Stimulated activated CD4-positive, alpha-beta T cell treated with anti-CD3 and anti-CD28 coated beads, TNF-alpha, amount 100 ng/mL, for 48 hours (primary cell): ENCODE measurements around the gene CCDC87.
A peak's percentile ranks its signal among the peaks of the same experiment; 100 is the strongest.
"Not testable (repeated sequence)": the region's sequence is repeated elsewhere in the genome, so short reads cannot be mapped to it uniquely, and the experiment has no call there.

Experiments
- DNase-seq, 3 donors: peaks; one replicate each; pipeline ENCODE4 v3.0.0-alpha.2; 2020; ENCODE audit warnings: low read depth in 3 of 3

Gene CCDC87

DNA sequence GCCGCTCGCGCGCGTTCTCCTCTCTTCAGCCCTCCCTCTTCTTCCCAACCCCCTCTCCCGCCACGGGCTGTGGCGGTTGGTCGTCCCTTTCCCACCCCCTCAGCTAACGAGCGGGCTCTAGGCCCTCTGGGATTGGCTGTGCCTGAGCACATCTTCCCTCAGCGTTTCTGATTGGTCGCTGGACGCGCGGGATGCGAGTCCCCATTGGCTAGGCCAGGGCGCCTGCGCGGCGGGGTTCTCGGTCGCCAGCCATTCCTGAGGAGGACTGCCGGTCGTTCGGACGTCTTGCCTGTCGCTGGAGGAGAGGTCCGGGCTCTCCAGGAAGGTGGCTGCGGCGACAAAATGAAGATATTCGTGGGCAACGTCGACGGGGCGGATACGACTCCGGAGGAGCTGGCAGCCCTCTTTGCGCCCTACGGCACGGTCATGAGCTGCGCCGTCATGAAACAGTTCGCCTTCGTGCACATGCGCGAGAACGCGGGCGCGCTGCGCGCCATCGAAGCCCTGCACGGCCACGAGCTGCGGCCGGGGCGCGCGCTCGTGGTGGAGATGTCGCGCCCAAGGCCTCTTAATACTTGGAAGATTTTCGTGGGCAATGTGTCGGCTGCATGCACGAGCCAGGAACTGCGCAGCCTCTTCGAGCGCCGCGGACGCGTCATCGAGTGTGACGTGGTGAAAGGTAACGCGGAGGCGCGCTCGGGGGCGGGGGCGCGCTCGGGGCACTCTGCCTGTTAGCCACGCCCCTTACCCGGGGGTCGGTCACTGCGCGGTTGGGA lies 23.7 kb upstream of the CCDC87 start, which contains the start of gene RBM14:
RBM14 (plus strand) TSS at position 252 of the 776 bp plus-strand sequence; CDS start at position 343, 91 bp downstream.
- peak; percentile 97 to 98 (median 97) for DNase-seq

GRCh38 chr11:66614073-66614472 lies 21.2 kb upstream of the CCDC87 start:
- no peak for DNase-seq

DNA sequence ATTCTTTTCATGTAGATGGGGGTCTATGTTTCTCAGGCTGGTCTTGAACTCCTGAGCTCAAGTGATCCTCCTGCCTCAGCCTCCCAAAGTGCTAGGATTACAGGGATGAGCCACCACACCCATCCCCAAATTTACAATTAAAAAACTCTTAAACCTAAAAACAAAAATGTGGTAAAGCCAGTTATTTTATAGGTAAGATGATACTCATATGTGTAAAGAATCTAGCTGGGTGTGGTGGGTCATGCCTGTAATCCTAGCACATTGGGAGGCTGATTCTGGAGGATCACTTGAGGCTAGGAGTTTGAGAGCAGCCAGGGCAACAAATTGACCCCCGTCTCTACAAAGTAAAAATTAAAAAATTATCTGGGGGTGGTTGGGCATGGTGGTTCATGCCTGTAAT lies 19.6 kb upstream of the CCDC87 start:
- no peak for DNase-seq

- DNase-seq = no peak
Measured at GRCh38 chr11:66609721-66610617, 17.1 kb upstream of the CCDC87 start.

DNA sequence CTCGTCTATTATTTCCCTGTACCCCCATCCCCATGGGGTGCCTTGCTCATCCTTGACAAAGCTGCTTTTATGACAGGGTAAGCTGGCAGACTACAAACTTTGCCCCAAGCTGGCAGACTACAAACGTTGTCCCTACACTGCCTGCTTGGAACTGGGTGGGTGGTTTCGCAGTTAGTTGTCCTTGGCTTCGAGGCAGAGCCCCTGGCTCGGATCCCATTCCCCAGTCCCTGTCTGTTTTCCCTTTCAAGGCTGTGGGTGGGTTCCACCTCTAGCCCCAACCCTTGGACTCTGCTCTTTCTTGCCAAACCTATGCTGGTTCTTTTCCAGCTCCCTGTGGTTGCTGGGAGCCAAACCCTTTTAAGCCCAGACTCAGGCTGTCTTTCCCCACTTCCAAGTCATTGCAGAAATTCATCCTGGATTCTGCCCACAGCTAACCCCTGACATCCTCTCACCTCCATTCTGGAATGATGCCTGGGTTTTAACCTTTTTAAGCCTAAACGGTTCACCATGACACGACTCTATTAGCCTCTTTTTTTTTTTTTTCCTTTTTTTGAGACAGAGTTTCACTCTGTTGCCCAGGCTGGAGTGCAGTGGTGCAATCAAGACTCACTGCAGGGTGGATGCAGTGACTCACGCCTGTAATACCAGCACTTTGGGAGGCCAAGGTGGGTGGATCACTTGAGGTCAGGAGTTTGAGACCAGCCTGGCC lies 14.4 kb upstream of the CCDC87 start:
- no peak for DNase-seq

GRCh38 chr11:66606608-66607007 lies 13.7 kb upstream of the CCDC87 start:
- not testable (repeated sequence) for DNase-seq

DNA sequence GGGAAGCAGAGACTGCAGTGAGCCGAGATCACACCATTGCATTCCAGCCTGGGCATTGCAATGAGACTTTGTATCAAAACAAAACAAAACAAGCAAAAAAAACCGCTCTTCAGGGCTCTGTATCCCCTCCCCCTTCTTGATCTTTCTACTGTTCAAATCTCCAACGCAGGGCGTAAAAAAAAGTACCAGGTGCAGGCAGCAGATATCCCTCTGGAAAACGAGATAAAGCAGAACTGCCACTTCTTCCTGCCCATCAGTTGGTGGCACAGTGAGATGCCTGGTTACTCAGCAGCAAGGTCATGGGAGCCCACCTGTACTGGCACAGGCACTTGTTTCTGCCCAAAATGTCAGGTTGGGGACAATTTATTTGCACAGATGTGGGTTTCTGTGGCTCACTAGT lies 11.3 kb upstream of the CCDC87 start:
- no peak for DNase-seq

- DNase-seq = no peak
Measured at GRCh38 chr11:66603072-66603471, 10.2 kb upstream of the CCDC87 start.

GRCh38 chr11:66600631-66601233 lies 7.9 kb upstream of the CCDC87 start:
- no peak for DNase-seq

GRCh38 chr11:66600219-66600618 lies 7.4 kb upstream of the CCDC87 start:
- DNase-seq = no peak

- DNase-seq = no peak
Measured at GRCh38 chr11:66598993-66599392, 6.1 kb upstream of the CCDC87 start.

DNA sequence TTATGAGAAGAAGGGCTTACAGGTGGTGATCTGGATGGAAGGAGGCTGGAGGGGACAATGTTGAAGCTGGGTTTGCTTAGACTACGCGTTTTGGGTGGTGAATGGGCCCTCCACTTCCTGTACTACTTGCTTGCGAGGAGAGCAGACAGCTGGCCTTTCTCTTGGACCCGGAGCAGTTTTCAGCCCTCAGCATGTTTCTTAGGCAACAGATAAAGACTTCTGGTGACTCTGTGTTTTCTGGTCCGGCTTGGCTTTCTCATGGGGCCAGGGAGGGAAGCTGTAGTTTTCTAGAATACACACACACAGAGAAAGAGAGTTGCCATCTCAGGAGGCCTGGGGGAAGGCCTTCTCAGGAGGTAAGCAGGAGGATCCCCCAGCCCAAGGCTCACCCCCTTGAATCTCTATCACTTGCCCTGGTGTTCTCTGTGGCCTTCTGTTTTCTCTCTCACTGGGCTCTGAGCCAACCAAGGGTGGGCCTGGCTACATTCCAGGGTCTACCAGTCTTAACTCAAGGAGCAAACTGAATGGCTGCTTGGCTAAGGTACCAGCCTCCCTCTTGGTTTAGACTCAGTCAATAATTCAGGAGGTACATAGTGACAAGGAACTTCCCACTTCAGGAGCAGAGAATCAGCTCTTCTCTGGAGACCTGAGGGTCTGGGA lies 2.5 kb upstream of the CCDC87 start:
- no peak for DNase-seq

GRCh38 chr11:66593650-66594049 lies 787 bp upstream of the CCDC87 start:
- no peak for DNase-seq

DNA sequence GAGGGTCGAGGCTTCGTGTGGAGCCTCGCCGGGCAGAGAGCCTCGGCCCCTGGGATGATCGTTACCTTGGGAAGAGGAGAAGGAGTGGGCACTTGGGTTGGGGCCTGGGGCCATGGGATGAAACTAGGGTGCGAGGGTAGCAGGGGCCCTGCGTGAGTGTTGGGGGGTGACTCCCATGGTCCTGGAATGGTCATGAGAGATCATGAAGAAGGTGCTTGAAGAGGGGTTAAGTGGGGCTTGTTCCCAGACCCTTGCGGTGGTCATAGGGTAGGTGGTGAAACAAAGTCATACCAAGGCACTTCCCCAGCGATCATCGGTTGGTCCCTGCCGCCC lies 406 bp upstream of the CCDC87 start:
- DNase-seq = no peak

DNA sequence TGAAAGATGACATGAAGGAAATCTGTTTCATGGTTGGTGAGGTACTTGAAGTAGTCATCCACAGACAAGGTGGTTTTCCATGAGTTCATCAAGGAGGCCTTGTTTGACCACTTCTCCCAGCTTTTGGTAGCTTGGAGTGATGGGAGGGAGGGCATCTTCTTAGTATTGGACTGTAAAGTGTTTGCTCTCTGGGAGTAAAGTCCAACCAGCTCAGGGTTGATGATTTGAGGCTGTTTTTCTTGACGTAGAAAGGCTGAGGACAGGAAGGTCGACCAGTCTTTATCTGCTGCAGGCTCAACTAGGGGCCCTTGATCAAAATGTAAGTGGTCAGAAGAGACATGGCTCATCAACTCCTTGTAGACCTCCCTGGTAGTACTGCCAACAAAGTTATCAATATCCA lies 1.7 kb downstream of the CCDC87 start:
- no peak for DNase-seq

DNA sequence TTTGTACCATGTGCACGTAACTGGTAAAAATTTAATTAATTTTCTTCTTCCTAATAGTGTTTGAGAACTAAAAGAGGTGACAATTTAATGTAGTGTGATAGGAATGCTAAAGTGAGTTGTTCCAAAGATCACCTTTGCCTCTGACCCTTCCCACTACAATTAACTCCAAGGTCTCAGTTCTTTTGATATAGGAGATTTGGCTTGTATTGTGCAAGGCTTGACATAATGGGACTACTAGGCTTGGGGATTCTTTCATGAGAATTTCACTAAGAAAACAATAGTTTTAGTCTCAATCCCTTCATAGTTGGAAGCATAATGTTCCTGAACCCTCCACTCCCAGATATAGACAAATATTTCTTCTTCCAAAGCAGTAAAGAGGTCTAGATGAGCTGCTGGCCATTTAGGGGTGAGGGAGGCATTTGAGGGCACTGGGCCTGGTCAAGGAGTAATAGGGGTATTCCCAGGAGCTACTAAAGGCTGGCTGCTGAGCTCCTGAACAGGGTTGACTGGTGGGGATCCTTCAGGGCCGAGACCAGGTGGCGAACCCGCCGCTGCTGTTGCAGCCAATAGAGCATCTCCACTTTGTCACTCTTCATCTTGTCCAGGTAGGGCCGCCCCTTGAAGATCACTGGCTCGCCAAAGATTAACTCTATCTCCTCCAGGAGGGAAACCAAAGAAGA lies 2.7 kb downstream of the CCDC87 start:
- no peak for DNase-seq

DNA sequence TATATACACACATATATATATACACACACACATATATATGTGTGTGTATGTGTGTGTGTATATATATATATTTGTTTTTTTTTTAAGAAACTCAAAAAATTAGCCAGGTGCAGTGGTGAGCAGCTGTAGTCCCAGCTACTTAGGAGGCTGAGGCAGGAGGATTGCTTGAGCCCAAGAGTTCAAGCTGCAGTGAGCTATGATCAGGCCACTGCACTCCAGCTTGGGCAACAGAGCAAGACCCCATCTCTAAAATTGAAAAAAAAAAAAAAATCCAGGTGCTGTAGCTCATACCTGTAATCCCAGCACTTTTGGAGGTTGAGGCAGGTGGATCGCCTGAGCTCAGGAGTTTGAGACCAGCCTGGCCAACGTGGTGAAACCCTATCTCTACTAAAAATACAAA lies 3.5 kb downstream of the CCDC87 start:
- DNase-seq = not testable (repeated sequence)

GRCh38 chr11:66586136-66586535 lies 6.7 kb downstream of the CCDC87 start:
- no peak for DNase-seq

- not testable (repeated sequence) for DNase-seq
Measured at GRCh38 chr11:66585447-66585846, 7.4 kb downstream of the CCDC87 start.

DNA sequence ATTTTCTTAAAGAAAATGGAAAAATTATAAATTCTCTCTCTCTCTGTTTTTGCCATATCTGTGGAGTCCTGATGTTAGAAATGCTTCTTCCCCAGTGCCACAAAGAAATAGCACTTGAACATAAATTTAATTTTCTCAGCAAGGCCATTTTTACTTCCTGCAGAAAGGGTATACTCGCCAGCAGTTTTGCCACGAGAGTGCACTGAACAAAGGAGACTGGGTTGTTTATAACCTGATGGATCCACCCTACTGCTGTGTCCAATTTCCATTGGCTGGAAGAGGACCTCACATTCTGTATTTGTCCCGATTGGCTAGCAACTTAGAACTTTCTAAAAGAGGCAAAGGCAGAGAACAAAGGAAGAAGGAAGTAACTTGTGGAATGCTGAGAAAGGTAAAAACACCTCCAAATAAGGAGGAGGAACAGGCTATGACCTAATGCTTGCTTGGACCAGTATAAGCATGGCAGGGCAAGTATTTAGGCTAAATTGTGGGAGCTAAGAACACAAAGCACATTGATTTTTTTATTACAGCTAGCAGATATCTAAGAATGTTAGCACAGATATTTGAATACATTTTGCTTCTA lies 10.2 kb downstream of the CCDC87 start:
- DNase-seq = not testable (repeated sequence)
